WTC11 (cell line): ENCODE results near the gene SMIM22. TPM values are rescaled to one million over a fixed set of nuclear protein-coding genes. Genes with fewer than 3 reads are reported as not detected.

Experiments used
- ATAC-seq: fragments of 200-7000 bp; cut with Tn5 transposase; 2 replicates; pipeline ENCODE4 v1.10.0; 2021; ENCODE audit warnings: mild to moderate bottlenecking, moderate library complexity
- CTCF ChIA-PET: fragments of 300-600 bp; sonication (Branson Sonifier 250); formaldehyde crosslinking; loops from one replicate; lab custom pipeline; 2021; ENCODE audit warnings: antibody characterized with exemption; lab: Charles Lee
- POLR2A ChIA-PET: fragments of 350-600 bp; sonication (Branson Sonifier 250); formaldehyde crosslinking; loops from one replicate; lab custom pipeline; 2021; ENCODE audit warnings: antibody characterized with exemption; lab: Charles Lee
- DNase-seq: peaks from one replicate; pipeline ENCODE4 v3.0.0; 2021; ENCODE audit warnings: low spot score
- H3K27ac Mint-ChIP-seq: 2 replicates; pipeline ENCODE4 v1.8.0; 2021; ENCODE audit warnings: mixed read lengths
- H3K27me3 Mint-ChIP-seq: 2 replicates; pipeline ENCODE4 v1.8.0; 2021; ENCODE audit warnings: low read depth, mild to moderate bottlenecking, moderate library complexity, mixed read lengths
- H3K36me3 Mint-ChIP-seq: 2 replicates; pipeline ENCODE4 v1.8.0; 2021; ENCODE audit warnings: mixed read lengths
- H3K4me1 Mint-ChIP-seq: 2 replicates; pipeline ENCODE4 v1.8.0; 2022; ENCODE audit warnings: mixed read lengths
- H3K4me3 Mint-ChIP-seq: 2 replicates; pipeline ENCODE4 v1.8.0; 2021; ENCODE audit warnings: mild to moderate bottlenecking, moderate library complexity, mixed read lengths
- H3K9me3 Mint-ChIP-seq: 2 replicates; pipeline ENCODE4 v1.8.0; 2021; ENCODE audit warnings: mixed read lengths
- CBFB ChIP-seq: sonication (generic); formaldehyde crosslinking; IDR thresholded peaks from 2 replicates; pipeline ENCODE4 v1.8.1; 2022; ENCODE audit warnings: mild to moderate bottlenecking, low read depth, missing genetic modification reagents
- CDX4 ChIP-seq: fragments of 250-450 bp; sonication (Bioruptor Pico); IDR thresholded peaks from 2 replicates; pipeline ENCODE4 v1.9.0; 2021; ENCODE audit warnings: moderate library complexity, mild to moderate bottlenecking, inconsistent platforms, borderline replicate concordance
- ELF4 ChIP-seq: sonication (generic); formaldehyde crosslinking; IDR thresholded peaks from 2 replicates; pipeline ENCODE4 v1.8.1; 2022; ENCODE audit warnings: low read depth, mild to moderate bottlenecking, moderate library complexity, missing genetic modification reagents
- FOXP1 ChIP-seq: sonication (generic); formaldehyde crosslinking; IDR thresholded peaks from 2 replicates; pipeline ENCODE4 v1.8.0; 2022; ENCODE audit warnings: missing genetic modification reagents, mild to moderate bottlenecking, moderate library complexity, borderline replicate concordance
- GABPB1 ChIP-seq: sonication (generic); formaldehyde crosslinking; IDR thresholded peaks from 2 replicates; pipeline ENCODE4 v1.8.1; 2023; ENCODE audit warnings: mild to moderate bottlenecking, missing genetic modification reagents
- HMGXB4 ChIP-seq: sonication (generic); formaldehyde crosslinking; IDR thresholded peaks from 2 replicates; pipeline ENCODE4 v1.8.1; 2023; ENCODE audit warnings: mild to moderate bottlenecking, moderate library complexity, missing genetic modification reagents
- IRF1 ChIP-seq: sonication (generic); formaldehyde crosslinking; IDR thresholded peaks from 2 replicates; pipeline ENCODE4 v1.8.0; 2023; ENCODE audit warnings: missing genetic modification reagents
- IRF2 ChIP-seq: sonication (generic); formaldehyde crosslinking; IDR thresholded peaks from 2 replicates; pipeline ENCODE4 v1.8.0; 2022; ENCODE audit warnings: low read depth, missing genetic modification reagents, borderline replicate concordance
- RELA ChIP-seq: sonication (generic); formaldehyde crosslinking; IDR thresholded peaks from 2 replicates; pipeline ENCODE4 v1.8.1; 2022; ENCODE audit warnings: missing genetic modification reagents, mild to moderate bottlenecking, borderline replicate concordance
- TEAD4 ChIP-seq: sonication (generic); formaldehyde crosslinking; IDR thresholded peaks from 2 replicates; pipeline ENCODE4 v1.8.0; 2022; ENCODE audit warnings: mild to moderate bottlenecking, missing genetic modification reagents
- ZBTB21 ChIP-seq: sonication (generic); formaldehyde crosslinking; IDR thresholded peaks from 2 replicates; pipeline ENCODE4 v1.8.1; 2023; ENCODE audit warnings: mild to moderate bottlenecking, missing genetic modification reagents, borderline replicate concordance
- ZMAT4 ChIP-seq: fragments of 250-450 bp; sonication (Bioruptor Pico); IDR thresholded peaks from 2 replicates; pipeline ENCODE4 v1.9.0; 2021; ENCODE audit warnings: mild to moderate bottlenecking
- ZNF219 ChIP-seq: sonication (generic); formaldehyde crosslinking; IDR thresholded peaks from 2 replicates; pipeline ENCODE4 v1.8.0; 2023; ENCODE audit warnings: missing genetic modification reagents, mild to moderate bottlenecking, borderline replicate concordance
- ZNF423 ChIP-seq: fragments of 250-450 bp; sonication (Bioruptor Pico); IDR thresholded peaks from 2 replicates; pipeline ENCODE4 v2.1.2; 2022; ENCODE audit warnings: mild to moderate bottlenecking, moderate library complexity
- total RNA-seq: library from RNA; stranded (reverse); gene quantifications from 3 replicates; pipeline ENCODE4 v1.2.3, GENCODE V29; 2021
- TF ChIP-seq, protein P1 (sequence below): sonication (generic); formaldehyde crosslinking; IDR thresholded peaks from 2 replicates; pipeline ENCODE4 v1.8.0; 2022; ENCODE audit warnings: mild to moderate bottlenecking, missing genetic modification reagents
- TF ChIP-seq, protein P2 (sequence below): sonication (generic); formaldehyde crosslinking; IDR thresholded peaks from 2 replicates; pipeline ENCODE4 v1.8.1; 2023; ENCODE audit warnings: mild to moderate bottlenecking, missing genetic modification reagents
- TF ChIP-seq, protein P3 (sequence below): sonication (generic); formaldehyde crosslinking; IDR thresholded peaks from 2 replicates; pipeline ENCODE4 v1.8.0; 2022; ENCODE audit warnings: mild to moderate bottlenecking, missing genetic modification reagents
- TF ChIP-seq, protein P4 (sequence below): fragments of 250-450 bp; sonication (Bioruptor Pico); conservative IDR thresholded peaks from 2 replicates; pipeline ENCODE4 v1.9.0; 2021; ENCODE audit warnings: mild to moderate bottlenecking

SMIM22 gene
- total RNA-seq, 1 experiment from 2014 or later = not detected

GRCh38 chr16:4801051-4801961 lies 6.1 kb downstream of the SMIM22 start:
- peaks cover 12% of the 10 kb centered on the region for H3K36me3 Mint-ChIP-seq
- CTCF ChIA-PET = interaction anchor here (0.5 to 2.5 kb wide), 6 partner anchors 13 to 169 kb away, joined by 3 to 11 read pairs (median 4); partner anchors contain the start of genes ANKS3 and DNAAF8
- POLR2A ChIA-PET = interaction anchor here (0.5 to 2.8 kb wide), 6 partner anchors 8 to 493 kb away, joined by 3 to 16 read pairs (median 7); partner anchors contain the start of genes ANKS3, DNAAF8, SEPTIN12 and ZNF500
- H3K4me1 Mint-ChIP-seq = peaks cover 18% of the 10 kb centered on the region
- TF ChIP-seq IRF2 (CRISPR knock-in tag) (no peak), ZNF423 (no peak)
- TF ChIP-seq, protein P1, sequence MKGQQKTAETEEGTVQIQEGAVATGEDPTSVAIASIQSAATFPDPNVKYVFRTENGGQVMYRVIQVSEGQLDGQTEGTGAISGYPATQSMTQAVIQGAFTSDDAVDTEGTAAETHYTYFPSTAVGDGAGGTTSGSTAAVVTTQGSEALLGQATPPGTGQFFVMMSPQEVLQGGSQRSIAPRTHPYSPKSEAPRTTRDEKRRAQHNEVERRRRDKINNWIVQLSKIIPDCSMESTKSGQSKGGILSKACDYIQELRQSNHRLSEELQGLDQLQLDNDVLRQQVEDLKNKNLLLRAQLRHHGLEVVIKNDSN = no peak
- H3K9me3 Mint-ChIP-seq = no peaks in the 10 kb centered on the region
- peak overlapping the region; percentile 74 for H3K4me3 Mint-ChIP-seq
- 0 out of 2 replicates have a peak overlapping the region, but pooled peaks have one; percentile 63 for H3K27ac Mint-ChIP-seq
- peak; percentile 0 for ATAC-seq
- no peak for DNase-seq
- no peaks in the 10 kb centered on the region for H3K27me3 Mint-ChIP-seq

DNA sequence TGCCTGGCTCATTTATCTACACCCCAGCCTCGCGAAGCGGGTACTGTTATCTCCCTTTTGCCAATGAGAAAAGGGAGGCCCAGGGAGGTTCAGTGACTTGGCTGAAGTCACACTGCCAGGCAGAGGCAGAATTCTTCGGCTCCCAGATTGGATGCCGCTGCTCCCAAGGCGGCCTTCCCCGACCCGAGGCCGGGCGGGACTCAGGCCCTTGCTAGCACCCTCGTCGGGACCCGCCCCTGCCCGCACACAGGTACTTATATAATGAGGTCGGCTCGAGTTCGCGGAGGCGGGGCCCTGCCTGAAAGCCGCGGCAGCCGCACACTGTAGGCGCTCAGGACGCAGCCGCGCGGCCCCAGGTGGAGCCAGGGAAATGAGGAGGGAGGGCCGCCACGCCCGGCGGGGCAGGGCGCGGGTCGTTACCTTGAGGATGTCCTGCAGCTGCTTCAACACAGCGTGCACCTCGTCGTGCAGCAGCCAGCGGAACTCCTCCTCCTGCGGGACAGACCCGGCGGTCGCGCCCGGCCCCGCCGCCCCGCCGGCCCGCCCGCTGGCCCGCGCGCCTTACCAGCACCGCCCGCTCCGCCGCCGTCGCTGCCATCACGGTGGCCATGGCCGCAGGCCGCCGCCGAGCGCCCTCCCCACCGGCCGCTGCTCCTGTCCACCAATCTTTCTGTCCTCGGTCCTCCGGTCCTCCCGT lies 6.9 kb downstream of the SMIM22 start, which contains the start of gene ROGDI:
Gene ROGDI, minus strand, starts transcription at position 672 of the 697 bp plus-strand sequence. Its CDS starts 62 bp downstream, at position 610.
- H3K4me1 Mint-ChIP-seq = peaks cover 18% of the 10 kb centered on the region
- peak within 1 kb of the TSS; percentile 78 for H3K4me3 Mint-ChIP-seq
- ATAC-seq = peak; percentile 71
- H3K36me3 Mint-ChIP-seq = peaks cover 12% of the 10 kb centered on the region
- H3K9me3 Mint-ChIP-seq = no peaks in the 10 kb centered on the region
- DNase-seq = peak; percentile 92
- H3K27me3 Mint-ChIP-seq = no peaks in the 10 kb centered on the region
- ChIA-PET POLR2A (interaction anchor here (0.5 to 2.8 kb wide), 5 partner anchors 9 to 157 kb away, joined by 3 to 16 read pairs (median 7); partner anchors contain the start of genes ANKS3, DNAAF8, SEPTIN12 and ZNF500), CTCF (interaction anchor here (0.5 to 2.5 kb wide), 11 partner anchors 12 to 168 kb away, joined by 3 to 11 read pairs (median 3); partner anchors contain the start of genes ANKS3, DNAAF8 and NUDT16L1)
- peak within 1 kb of the TSS; percentile 63 for H3K27ac Mint-ChIP-seq
- TF ChIP-seq ZNF423 (no peak), RELA (CRISPR knock-in tag) (no peak), ZBTB21 (CRISPR knock-in tag) (no peak), HMGXB4 (CRISPR knock-in tag) (no peak), ELF4 (CRISPR knock-in tag) (no peak), GABPB1 (CRISPR knock-in tag) (no peak), TEAD4 (no peak), ZNF219 (CRISPR knock-in tag) (no peak), CDX4 (CRISPR knock-in tag) (no peak), IRF1 (CRISPR knock-in tag) (0 out of 2 replicates have a peak, but pooled peaks have one; percentile 17), ZMAT4 (CRISPR knock-in tag) (no peak), CBFB (no peak), FOXP1 (CRISPR knock-in tag) (peak; percentile 82; the same call in 1 of the 2 replicates)
- TF ChIP-seq, protein P2, sequence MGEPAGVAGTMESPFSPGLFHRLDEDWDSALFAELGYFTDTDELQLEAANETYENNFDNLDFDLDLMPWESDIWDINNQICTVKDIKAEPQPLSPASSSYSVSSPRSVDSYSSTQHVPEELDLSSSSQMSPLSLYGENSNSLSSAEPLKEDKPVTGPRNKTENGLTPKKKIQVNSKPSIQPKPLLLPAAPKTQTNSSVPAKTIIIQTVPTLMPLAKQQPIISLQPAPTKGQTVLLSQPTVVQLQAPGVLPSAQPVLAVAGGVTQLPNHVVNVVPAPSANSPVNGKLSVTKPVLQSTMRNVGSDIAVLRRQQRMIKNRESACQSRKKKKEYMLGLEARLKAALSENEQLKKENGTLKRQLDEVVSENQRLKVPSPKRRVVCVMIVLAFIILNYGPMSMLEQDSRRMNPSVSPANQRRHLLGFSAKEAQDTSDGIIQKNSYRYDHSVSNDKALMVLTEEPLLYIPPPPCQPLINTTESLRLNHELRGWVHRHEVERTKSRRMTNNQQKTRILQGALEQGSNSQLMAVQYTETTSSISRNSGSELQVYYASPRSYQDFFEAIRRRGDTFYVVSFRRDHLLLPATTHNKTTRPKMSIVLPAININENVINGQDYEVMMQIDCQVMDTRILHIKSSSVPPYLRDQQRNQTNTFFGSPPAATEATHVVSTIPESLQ (CRISPR knock-in tag) = no peak
- TF ChIP-seq, protein P3, sequence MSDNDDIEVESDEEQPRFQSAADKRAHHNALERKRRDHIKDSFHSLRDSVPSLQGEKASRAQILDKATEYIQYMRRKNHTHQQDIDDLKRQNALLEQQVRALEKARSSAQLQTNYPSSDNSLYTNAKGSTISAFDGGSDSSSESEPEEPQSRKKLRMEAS (CRISPR knock-in tag) = peak; percentile 65; the same call in 1 of the 2 replicates
- TF ChIP-seq, protein P4, sequence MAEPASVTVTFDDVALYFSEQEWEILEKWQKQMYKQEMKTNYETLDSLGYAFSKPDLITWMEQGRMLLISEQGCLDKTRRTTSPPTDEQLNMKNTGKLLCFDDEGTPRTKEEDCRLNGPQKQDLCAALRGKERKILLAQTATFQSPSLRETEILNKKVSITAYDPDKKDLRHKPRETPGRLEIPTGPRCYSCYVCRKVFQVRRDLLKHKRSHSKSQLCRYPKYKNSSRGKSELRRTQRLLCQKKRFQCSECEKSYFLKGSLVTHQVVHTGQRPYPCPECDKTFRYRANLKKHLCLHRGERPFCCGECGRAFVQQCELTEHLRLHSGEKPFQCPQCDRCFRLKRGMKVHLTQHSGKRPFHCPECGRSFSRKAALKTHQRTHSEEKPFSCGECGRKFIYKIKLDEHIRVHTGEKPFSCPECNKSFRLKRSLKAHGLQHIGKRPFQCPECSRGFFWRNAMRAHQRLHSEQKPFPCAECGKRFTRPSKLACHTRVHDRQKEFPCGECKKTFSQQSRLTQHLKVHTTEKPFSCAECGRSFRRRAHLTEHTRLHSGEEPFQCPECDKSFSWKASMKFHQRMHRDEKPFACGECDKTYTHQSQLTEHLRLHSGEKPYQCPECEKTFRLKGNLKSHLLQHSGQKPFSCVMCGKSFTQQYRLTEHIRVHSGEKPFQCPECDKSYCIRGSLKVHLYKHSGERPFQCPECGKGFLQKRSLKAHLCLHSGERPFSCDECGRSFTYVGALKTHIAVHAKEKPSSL (CRISPR knock-in tag) = no peak
